GM10266 (cell line): ENCODE measurements around the gene GALNS.

Experiments used
- DNase-seq: peaks from one replicate; pipeline ENCODE4 v3.0.0; 2012; ENCODE audit errors: extremely low spot score
- TF ChIP-seq, protein P1 (sequence below): IDR thresholded peaks from 2 replicates; pipeline ENCODE4 v1.5.1; 2012; ENCODE audit warnings: mild to moderate bottlenecking, low read depth; ENCODE audit not compliant: control insufficient read depth, insufficient read depth; ENCODE audit errors: missing control alignments

GALNS gene

DNA sequence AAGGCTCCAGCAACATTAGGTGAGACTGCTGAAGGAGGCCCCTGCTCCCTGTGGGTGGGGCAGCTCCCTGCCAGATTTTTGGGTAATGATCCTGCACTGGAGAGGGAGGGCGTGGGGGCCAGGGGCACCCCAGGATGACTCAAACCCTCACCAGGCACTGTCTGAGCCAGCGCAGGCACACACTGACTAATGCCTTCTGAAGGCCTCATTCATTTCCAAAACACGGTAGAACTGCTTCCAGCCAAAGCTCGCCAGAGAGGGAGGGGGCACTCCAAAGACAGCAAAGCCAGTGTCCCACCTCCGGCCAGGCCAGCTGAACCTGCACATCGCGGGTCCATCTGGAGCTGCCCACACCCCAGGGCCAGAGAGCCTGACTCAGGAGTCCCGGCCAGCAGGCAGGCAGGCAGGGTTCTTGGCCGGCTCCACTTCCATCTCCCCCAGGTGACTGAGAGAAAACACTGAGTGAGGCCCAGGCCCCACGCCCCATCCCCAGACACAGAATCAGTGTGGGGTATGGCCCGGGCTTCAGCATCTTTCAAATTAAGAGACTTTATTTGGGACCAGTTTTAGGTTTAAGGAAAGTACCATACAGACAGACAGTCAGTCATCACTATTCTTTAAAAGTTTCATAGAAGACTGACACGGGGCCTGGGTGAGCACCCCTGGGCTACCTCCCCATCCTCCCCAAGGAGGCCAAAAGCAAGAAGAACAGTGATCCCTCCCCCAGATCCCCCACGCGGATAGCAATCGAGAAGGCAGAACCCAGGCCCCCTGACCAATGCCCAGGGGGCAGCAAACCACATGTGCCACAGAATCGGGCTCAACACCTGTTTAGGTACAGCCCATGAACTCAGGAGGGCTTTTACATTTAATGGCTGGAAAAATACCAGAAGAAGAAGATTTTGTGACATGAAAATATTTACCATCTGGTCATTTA lies 74.0 kb downstream of the GALNS start:
- DNase-seq, result no peak
- TF ChIP-seq, protein P1, sequence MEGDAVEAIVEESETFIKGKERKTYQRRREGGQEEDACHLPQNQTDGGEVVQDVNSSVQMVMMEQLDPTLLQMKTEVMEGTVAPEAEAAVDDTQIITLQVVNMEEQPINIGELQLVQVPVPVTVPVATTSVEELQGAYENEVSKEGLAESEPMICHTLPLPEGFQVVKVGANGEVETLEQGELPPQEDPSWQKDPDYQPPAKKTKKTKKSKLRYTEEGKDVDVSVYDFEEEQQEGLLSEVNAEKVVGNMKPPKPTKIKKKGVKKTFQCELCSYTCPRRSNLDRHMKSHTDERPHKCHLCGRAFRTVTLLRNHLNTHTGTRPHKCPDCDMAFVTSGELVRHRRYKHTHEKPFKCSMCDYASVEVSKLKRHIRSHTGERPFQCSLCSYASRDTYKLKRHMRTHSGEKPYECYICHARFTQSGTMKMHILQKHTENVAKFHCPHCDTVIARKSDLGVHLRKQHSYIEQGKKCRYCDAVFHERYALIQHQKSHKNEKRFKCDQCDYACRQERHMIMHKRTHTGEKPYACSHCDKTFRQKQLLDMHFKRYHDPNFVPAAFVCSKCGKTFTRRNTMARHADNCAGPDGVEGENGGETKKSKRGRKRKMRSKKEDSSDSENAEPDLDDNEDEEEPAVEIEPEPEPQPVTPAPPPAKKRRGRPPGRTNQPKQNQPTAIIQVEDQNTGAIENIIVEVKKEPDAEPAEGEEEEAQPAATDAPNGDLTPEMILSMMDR, result no peak

DNA sequence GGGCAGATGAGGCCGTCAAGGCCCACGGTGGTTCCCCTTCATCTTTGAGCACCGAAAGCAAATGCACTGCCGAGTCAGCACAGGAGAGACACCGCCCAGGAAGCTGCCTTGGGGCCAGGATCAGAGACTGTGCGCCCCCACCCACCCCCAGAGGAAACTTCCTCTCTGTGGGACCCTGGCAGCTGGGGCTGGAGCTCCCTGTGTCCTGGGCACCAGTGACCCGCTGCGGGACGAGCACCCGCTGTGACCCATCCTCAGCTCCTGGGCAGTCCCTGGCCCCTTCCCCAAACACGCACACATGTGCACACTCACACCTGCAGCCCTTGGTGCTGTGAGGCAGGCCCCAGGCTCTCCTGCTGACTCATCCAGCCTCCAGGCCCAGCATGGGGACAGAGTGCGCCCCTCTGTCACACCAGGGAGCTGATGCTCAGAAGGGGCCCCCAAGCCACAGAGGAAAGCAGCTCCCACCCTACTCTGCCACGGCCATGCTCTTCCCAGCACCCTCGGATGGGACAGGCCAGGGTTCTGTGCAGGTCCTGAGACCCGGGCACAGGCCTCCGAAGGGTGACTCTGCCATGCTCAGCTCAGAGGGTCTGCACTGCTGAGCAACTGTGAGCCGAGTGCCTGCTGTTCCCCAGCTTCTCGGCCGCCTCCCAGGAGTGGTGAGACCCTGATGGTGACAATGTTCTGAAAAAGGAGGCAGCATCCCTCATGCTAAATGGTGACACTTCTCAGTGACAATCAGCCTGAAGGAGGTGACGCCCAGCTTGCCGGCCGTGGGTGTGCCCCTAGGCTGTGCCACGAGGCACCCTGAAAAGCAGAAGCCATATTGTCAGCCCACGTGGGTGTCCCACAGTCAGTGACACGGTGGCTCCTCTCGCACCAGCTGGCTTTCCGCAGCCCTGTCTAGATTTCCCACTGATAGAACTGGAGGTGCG lies 75.3 kb downstream of the GALNS start:
- DNase-seq, result peak; percentile 81

DNA sequence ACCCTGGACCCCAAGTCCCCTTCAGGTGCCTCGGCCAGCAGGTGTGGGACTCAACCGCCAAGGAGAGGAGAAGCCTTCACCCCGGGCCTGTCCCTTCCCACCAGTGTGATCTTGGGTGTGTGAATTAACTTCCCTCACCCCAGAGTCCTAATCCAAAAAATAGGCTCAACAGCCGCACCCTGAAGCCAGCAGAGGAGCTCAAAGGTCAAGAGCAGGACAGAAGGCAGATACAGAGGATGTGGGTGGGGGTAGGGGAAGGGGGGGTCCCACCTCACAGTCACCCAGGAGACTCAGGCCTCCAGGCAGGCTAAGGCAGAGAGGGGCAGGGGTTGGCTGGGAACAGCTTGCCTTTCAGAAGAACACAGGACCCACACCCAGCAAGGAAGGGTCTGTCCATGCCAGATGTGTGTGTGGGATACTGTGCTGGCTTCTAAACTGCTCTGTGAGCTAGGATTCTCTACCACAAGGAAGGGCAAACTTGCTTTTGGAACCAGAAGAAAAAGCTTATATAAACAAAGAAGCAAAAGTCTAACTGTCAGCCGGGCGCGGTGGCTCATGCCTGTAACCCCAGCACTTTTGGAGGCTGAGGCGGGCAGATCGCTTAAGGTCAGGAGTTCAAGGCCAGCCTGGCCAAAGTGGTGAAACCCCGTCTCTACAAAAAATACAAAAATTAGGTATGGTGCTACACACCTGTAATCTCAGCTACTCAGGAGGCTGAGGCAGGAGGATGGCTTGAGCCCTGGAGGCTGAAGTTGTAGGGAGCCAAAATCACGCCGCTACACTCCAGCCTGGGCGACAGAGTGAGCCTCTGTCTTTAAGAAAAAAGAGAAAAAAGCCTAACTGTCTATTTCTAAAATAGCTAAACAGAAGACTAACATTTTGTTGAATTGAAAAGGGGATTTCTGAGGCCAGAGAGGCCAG lies 76.3 kb downstream of the GALNS start:
- TF ChIP-seq, protein P1, result no peak
- DNase-seq, result no peak

More for the DNA sequence above, 75.3 kb downstream of the GALNS start:
- TF ChIP-seq, protein P1, result no peak

DNA sequence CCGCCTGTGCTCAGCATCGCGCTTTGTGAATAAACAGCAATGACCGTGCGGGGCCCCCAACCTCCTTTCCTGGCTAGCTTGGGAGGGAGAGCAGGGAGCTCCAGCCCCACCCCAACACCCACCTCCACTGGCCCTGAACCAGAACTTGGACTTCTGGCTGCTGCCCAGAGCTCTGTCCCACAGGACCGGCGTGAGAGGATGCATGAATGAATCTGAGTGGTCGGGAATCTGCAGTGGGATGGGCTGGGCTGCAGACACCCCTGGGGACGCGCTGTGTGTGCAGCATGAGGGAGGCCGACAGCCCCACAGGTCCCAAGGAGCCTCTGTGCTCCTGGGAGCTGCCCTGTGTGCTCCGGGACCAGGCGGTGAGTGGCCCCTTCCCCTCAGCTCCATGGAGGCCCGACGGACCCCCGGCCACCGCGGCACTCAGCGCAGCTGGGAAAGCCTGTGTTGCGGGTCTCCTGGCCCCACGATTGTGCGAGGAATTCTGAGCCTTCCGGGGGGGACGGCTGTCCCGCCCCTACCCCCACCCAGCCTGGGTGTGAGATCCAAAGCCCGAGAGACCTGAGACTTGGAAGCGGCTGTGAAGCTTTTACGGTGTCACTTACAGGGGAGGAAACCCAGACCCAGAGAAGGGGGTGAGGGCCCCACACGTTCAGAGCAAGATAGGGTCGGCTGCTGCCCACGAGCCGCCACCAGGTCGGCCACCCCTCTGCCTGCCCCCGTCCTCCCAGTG lies 77.2 kb downstream of the GALNS start:
- no peak for DNase-seq
- TF ChIP-seq, protein P1, result no peak

DNA sequence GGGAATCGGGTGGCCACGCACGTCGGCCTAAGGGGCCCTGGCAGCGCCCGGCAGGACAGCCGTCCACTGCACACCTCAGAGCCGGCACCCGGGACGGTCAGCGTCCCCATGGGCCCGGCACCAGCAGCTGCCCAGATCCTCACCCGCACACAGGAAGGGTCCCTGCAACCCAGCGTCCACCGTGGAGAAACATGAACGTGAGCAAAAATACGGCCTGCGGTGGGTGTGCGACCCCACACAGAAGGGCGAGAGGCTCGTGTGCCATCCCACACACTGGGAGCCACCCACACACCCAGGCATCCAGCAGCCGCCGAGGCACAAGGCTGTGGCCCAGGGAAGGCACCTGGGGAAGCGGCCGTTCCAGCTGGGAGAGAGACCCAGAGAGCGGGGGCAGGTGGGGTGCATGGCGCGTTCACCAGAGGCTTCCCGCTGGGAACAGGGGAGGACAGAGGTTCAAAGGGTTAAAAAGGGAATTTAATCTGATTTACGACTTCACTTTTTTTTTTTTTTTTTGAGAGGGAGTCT lies 78.1 kb downstream of the GALNS start:
- TF ChIP-seq, protein P1, result no peak
- DNase-seq, result no peak

DNA sequence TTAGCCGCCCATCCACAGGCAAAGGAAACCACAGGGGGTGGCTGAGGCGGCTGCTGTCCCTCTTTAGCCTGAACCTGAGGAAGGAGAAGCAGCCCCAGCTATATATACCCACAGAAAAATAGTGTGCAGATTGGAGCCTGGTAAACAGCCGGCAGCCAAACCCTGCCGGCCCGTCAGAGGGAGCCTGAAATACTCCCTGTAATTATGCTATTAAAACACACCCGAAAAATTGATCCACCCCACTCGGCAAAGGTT lies 78.5 kb downstream of the GALNS start:
- TF ChIP-seq, protein P1, result no peak
- no peak for DNase-seq
